ENCODE data around the gene SHROOM3. TPM values are rescaled to one million over a fixed set of nuclear protein-coding genes. Genes with fewer than 3 reads are reported as not detected.

Gene SHROOM3
- total and polyA plus RNA-seq, 2 donors (not counting 3 experiments of a cell fraction or from before 2014, with no cell fraction given) = 2.7 to 6.7 TPM

GRCh38 chr4:76758290-76758882 is 323.4 kb downstream of the SHROOM3 start:
- Histone ChIP-seq H4K20me1 (replicated peaks; ENCODE audit: control insufficient read depth, extremely low read depth, insufficient read depth, low read length) (no peaks in the 10 kb centered on the region), H3K79me2 (ENCODE audit: control insufficient read depth, insufficient read depth, low read length) (no peaks in the 10 kb centered on the region), H3K9me3 (replicated peaks; ENCODE audit: control insufficient read depth, insufficient read depth, low read length) (no peaks in the 10 kb centered on the region), H3K4me1 (ENCODE audit: control insufficient read depth, extremely low read depth, insufficient read depth, low read length) (peaks cover 17% of the 10 kb centered on the region), H3K4me2 (ENCODE audit: insufficient read depth, low read length) (peak overlapping the region; percentile 9), H3K36me3 (ENCODE audit: control insufficient read depth in 2 of 2, extremely low read depth in 1 of 2, insufficient read depth in 2 of 2, low read length in 2 of 2) (peaks cover 0 to 2% of the 10 kb centered on the region in 2 experiments), H3K27me3 (ENCODE audit: control insufficient read depth in 2 of 2, insufficient read depth in 2 of 2, low read length in 2 of 2) (no peaks in the 10 kb centered on the region), H3K4me3 (replicated peaks in 1 of 3; ENCODE audit: insufficient read depth in 1 of 3, low read depth in 1 of 3, low read length in 3 of 3) (no peak overlapping the region), H3K9ac (replicated peaks; ENCODE audit: extremely low read depth, insufficient read depth, low read length) (no peak overlapping the region), H2AFZ (ENCODE audit: low read depth, low read length) (no peak overlapping the region), H3K27ac (ENCODE audit: insufficient read depth, low read depth, low read length) (no peak overlapping the region), H3K9me1 (replicated peaks; ENCODE audit: control insufficient read depth, extremely low read depth, insufficient read depth, low read length) (no peaks in the 10 kb centered on the region)
- dilution Hi-C loops (cut with MboI; ENCODE audit: extremely low pct_ligation_motif_present, low sequenced_read_pairs) = no loop called here
- FAIRE-seq = peak; percentile 94
- TF ChIP-seq, protein P1, sequence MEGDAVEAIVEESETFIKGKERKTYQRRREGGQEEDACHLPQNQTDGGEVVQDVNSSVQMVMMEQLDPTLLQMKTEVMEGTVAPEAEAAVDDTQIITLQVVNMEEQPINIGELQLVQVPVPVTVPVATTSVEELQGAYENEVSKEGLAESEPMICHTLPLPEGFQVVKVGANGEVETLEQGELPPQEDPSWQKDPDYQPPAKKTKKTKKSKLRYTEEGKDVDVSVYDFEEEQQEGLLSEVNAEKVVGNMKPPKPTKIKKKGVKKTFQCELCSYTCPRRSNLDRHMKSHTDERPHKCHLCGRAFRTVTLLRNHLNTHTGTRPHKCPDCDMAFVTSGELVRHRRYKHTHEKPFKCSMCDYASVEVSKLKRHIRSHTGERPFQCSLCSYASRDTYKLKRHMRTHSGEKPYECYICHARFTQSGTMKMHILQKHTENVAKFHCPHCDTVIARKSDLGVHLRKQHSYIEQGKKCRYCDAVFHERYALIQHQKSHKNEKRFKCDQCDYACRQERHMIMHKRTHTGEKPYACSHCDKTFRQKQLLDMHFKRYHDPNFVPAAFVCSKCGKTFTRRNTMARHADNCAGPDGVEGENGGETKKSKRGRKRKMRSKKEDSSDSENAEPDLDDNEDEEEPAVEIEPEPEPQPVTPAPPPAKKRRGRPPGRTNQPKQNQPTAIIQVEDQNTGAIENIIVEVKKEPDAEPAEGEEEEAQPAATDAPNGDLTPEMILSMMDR (IDR thresholded peaks at IDR 0.05; ENCODE audit: extremely low read depth in 1 of 2, insufficient read depth in 1 of 2, low read depth in 1 of 2, low read length in 2 of 2) = peak; percentile 66 to 84
- TF ChIP-seq POLR2AphosphoS5 (IDR thresholded peaks at IDR 0.05; ENCODE audit: insufficient read depth, low read depth, low read length) = no peak
- no TSS peak for BruUV-seq (replicated peaks)
- intact Hi-C loops (cut with micrococcal nuclease) = loop anchor here (1.0 to 2.0 kb wide), 3 partner anchors 190 to 328 kb away; partner anchors contain the start of gene SEPTIN11
- ChIA-PET CTCF (interaction anchor here (0.6 to 2.5 kb wide), 35 partner anchors 9 to 840 kb away, joined by 3 to 12 read pairs (median 4); no protein-coding TSS in a partner anchor), POLR2A (interaction anchor here (0.6 kb wide), 1 partner anchor 1034 kb away, joined by 3 read pairs; the partner anchor contains the start of gene USO1)
- peak; percentile 78 for DNase-seq (ENCODE audit: low read depth, low spot score)

- BruUV-seq (replicated peaks) = no TSS peak
- Histone ChIP-seq H3K9ac (replicated peaks; ENCODE audit: extremely low read depth, insufficient read depth, low read length) (no peak overlapping the region), H4K20me1 (replicated peaks; ENCODE audit: control insufficient read depth, extremely low read depth, insufficient read depth, low read length) (no peaks in the 10 kb centered on the region), H3K9me3 (replicated peaks; ENCODE audit: control insufficient read depth, insufficient read depth, low read length) (no peaks in the 10 kb centered on the region), H3K27me3 (ENCODE audit: control insufficient read depth in 2 of 2, insufficient read depth in 2 of 2, low read length in 2 of 2) (no peaks in the 10 kb centered on the region), H2AFZ (ENCODE audit: low read depth, low read length) (no peak overlapping the region), H3K4me2 (ENCODE audit: insufficient read depth, low read length) (no peak overlapping the region), H3K4me3 (replicated peaks in 1 of 3; ENCODE audit: insufficient read depth in 1 of 3, low read depth in 1 of 3, low read length in 3 of 3) (no peak overlapping the region), H3K4me1 (ENCODE audit: control insufficient read depth, extremely low read depth, insufficient read depth, low read length) (peaks cover 11% of the 10 kb centered on the region), H3K36me3 (ENCODE audit: control insufficient read depth in 2 of 2, extremely low read depth in 1 of 2, insufficient read depth in 2 of 2, low read length in 2 of 2) (peaks cover 0 to 2% of the 10 kb centered on the region in 2 experiments), H3K79me2 (ENCODE audit: control insufficient read depth, insufficient read depth, low read length) (no peaks in the 10 kb centered on the region), H3K27ac (ENCODE audit: insufficient read depth, low read depth, low read length) (no peak overlapping the region), H3K9me1 (replicated peaks; ENCODE audit: control insufficient read depth, extremely low read depth, insufficient read depth, low read length) (no peaks in the 10 kb centered on the region)
- no peak for DNase-seq (ENCODE audit: low read depth, low spot score)
- dilution Hi-C loops (cut with MboI; ENCODE audit: extremely low pct_ligation_motif_present, low sequenced_read_pairs) (no loop called here), intact Hi-C loops (cut with micrococcal nuclease) (loop anchor here (1.0 to 2.0 kb wide), 3 partner anchors 190 to 328 kb away; partner anchors contain the start of gene SEPTIN11)
- ChIA-PET CTCF (interaction anchor here (1.4 kb wide), 1 partner anchor 70 kb away, joined by 4 read pairs; no protein-coding TSS in a partner anchor), POLR2A (no interaction called here)
- no peak for TF ChIP-seq EZH2 (IDR thresholded peaks at IDR 0.05; ENCODE audit: borderline replicate concordance, low read depth, low read length, severe bottlenecking)
- TF ChIP-seq POLR2AphosphoS5 (IDR thresholded peaks at IDR 0.05; ENCODE audit: insufficient read depth, low read depth, low read length) = no peak
- TF ChIP-seq POLR2A (IDR thresholded peaks at IDR 0.05; ENCODE audit: low read depth, low read length) = no peak
- no peak for TF ChIP-seq MYC (IDR thresholded peaks at IDR 0.05; ENCODE audit: low read depth, low read length)
- no peak for TF ChIP-seq MAX (IDR thresholded peaks at IDR 0.05; ENCODE audit: insufficient read depth, insufficient read length)
- no peak for TF ChIP-seq GATA2 (IDR thresholded peaks at IDR 0.05; ENCODE audit: insufficient read depth, insufficient read length, low read depth, low read length)
- TF ChIP-seq FOS (IDR thresholded peaks at IDR 0.05; ENCODE audit: borderline replicate concordance, insufficient read depth, low read length) = no peak
- TF ChIP-seq JUN (IDR thresholded peaks at IDR 0.05; ENCODE audit: borderline replicate concordance, insufficient read depth, insufficient read length, low read depth) = no peak
- TF ChIP-seq, protein P1 (IDR thresholded peaks at IDR 0.05; ENCODE audit: extremely low read depth in 1 of 2, insufficient read depth in 1 of 2, low read depth in 1 of 2, low read length in 2 of 2) = no peak
- no peak for FAIRE-seq
Measured at GRCh38 chr4:76758996-76759395, 324.0 kb downstream of the SHROOM3 start.

All from endothelial cell of umbilical vein (primary cell).